PC-3 (cell line): ENCODE data around the gene FBLN7.

Experiments
- EZH2 ChIP-seq: fragments of 300-600 bp; sonication (generic); IDR thresholded peaks from one replicate; pipeline ENCODE4 v1.6.1; 2017; ENCODE audit warnings: antibody characterized with exemption, mild to moderate bottlenecking, low read length; ENCODE audit not compliant: unreplicated experiment
- EZH2phosphoT487 ChIP-seq: fragments of 300-600 bp; sonication (generic); IDR thresholded peaks from 2 replicates; pipeline ENCODE4 v1.6.1; 2018; ENCODE audit warnings: mild to moderate bottlenecking, antibody characterized with exemption, low read length, borderline replicate concordance
- TF ChIP-seq, protein P1 (sequence below): fragments of 300-600 bp; sonication (generic); conservative IDR thresholded peaks from 2 replicates; pipeline ENCODE4 v1.5.1; 2017; ENCODE audit warnings: antibody characterized with exemption, low read depth, mild to moderate bottlenecking, low read length

GRCh38 chr2:112217854-112218253 is 79.7 kb downstream of the FBLN7 start:
- TF ChIP-seq, protein P1, sequence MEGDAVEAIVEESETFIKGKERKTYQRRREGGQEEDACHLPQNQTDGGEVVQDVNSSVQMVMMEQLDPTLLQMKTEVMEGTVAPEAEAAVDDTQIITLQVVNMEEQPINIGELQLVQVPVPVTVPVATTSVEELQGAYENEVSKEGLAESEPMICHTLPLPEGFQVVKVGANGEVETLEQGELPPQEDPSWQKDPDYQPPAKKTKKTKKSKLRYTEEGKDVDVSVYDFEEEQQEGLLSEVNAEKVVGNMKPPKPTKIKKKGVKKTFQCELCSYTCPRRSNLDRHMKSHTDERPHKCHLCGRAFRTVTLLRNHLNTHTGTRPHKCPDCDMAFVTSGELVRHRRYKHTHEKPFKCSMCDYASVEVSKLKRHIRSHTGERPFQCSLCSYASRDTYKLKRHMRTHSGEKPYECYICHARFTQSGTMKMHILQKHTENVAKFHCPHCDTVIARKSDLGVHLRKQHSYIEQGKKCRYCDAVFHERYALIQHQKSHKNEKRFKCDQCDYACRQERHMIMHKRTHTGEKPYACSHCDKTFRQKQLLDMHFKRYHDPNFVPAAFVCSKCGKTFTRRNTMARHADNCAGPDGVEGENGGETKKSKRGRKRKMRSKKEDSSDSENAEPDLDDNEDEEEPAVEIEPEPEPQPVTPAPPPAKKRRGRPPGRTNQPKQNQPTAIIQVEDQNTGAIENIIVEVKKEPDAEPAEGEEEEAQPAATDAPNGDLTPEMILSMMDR, result no peak
- TF ChIP-seq EZH2phosphoT487 (no peak), EZH2 (no peak)
